Germinal center (tissue), 1 donor: ENCODE data around the gene BPIFB1.

ENCODE experiments used
- DNase-seq: peaks from one replicate; pipeline ENCODE4 v3.0.0; 2012; ENCODE audit warnings: mixed read lengths, low spot score

BPIFB1 gene

DNA sequence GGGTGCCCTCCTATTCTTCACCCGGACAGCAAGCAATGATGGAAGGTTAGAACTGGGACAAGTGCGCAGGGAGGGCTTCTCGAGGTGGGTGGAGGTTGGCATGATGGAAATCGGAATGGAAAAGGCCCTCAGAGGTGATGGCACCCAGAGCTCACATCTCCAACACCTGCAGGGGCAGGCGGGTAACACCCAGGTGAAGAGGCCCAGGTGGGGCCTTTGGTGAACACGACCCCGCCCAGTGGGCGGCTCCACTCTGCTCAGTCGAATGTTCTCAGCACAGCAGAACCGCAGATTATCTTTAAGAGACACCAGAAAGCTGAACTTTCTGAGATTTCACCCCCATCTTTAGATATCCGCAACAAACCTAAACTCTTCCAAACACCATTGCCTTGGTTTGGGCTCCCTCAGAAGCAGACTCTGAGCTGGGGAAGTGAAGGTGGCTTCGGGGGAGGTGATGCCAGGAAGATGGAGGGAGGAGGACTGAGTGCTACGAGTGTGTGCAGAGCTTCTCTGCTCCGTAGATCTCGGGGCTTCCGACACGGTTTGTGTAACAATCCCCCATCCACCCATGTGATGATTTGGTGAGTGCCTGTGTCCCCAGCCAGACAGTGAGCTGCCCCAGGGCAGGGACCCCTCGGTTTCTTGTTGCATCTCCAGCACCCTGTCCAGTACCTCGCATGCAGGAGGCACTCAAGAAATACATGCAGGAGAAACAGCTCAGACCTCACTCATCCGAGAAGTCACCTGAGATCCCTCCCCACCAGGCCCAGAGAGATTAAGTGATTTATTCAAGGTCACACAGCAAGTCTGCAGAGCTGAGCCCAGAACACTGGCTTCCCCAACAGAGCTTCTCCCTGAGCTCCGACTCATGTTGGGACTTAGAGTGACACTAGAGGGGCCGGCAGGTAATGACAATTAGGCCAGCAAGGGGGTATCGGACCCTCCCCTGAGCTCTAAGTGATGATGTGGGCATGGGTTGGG, 45.4 kb downstream of the BPIFB1 start:
- DNase-seq, result no peak

DNA sequence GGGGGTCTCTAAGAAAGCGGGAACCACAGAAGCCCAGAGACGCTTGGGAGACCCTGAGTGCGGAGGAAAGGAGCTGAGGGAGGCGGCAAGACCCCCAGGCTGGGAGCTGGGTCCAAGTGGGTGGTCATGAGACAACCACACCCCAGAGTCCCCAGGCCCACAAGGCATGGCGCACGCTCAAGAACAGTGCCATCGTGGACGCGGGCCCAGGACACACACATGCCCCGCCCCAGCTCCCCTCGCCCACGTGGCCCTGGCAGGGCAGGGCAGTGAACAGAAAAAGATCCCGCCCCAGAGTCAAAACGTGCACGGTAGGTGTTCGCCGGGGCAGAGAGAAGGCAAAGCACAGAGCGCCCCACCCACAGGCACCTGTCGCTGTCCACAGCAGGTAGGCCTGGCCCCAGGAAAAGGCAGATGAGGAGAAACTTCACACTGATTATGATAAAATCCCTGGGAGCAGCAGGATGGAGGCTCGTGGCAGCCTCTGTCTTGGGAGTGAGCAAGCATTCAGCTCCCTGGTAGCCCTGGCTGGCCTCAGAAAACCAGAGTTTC, 50.0 kb downstream of the BPIFB1 start:
- DNase-seq, result no peak

DNA sequence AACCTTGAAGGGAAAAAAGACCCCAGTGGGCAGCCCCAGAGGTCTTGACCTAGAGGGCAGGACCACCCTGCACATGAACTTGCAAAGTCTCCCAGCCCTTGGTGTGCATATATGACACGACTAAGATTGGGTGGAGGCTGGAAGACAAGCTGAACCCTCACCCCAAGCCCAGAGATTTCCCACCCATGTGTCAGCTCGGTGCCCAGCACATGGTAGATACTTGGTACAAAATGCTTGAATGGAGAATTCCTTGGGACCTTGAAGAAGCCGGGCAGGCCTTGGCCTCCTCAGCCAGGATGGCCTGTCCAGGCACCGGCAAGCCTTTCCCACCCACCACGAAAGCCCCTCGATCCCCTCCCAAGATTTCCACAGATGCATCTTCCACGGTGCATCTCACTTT, 50.6 kb downstream of the BPIFB1 start:
- DNase-seq, result no peak

DNA sequence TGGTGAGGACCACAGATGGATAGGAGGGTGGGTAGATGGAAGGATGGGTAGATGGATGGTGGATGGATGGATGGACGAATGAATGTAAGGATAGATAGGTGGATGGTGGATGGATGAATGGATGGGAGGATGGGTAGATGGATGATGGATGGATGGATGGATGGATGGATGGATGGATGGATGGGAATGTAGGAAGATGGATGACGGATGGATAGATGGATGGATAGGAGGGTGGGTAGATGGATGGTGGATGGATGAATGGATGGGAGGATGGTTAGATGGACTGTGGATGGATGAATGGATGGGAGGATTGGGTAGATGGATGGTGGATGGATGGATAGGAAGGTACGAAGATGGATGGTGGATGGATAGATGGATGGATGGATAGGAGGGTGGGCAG, 51.1 kb downstream of the BPIFB1 start:
- DNase-seq, result no peak

DNA sequence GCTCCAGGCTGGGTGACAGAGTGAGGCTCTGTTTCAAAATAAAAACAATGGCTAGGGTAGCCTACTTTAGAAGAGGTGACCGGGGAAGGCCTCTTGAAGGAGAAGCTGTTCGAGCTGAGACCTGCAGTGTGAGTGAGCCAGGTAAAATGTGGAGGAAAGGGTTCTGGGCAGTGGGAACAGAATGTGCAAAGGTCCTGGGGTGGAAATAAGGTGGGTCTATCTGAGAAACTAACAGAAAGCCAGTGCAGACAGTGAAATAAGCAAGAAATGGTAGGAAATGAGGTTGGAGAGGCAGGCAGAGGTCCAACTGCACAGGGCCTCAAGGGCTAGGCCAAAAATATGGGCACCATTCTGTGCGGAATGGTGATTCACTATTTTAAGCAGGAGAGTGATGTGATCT, 53.4 kb downstream of the BPIFB1 start:
- no peak for DNase-seq

DNA sequence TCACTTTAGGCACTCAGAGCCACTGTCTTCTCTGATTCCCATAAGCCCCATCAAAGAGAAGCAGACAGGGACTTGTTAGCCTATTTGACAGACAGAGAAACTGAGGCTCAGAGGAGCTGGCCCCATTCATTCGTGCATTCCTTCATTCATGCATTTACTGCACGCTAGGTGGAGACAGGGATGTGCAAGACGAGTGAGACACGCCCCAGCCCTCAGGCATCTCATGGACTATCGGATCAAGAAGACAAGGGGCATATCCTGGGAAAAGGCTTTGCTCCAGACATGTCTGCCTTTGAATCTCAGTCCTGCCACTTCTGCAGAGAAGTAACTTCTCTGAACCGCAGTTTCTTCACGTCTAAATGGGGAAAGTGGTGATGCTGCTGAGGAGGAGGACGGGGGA, 54.1 kb downstream of the BPIFB1 start:
- no peak for DNase-seq

DNA sequence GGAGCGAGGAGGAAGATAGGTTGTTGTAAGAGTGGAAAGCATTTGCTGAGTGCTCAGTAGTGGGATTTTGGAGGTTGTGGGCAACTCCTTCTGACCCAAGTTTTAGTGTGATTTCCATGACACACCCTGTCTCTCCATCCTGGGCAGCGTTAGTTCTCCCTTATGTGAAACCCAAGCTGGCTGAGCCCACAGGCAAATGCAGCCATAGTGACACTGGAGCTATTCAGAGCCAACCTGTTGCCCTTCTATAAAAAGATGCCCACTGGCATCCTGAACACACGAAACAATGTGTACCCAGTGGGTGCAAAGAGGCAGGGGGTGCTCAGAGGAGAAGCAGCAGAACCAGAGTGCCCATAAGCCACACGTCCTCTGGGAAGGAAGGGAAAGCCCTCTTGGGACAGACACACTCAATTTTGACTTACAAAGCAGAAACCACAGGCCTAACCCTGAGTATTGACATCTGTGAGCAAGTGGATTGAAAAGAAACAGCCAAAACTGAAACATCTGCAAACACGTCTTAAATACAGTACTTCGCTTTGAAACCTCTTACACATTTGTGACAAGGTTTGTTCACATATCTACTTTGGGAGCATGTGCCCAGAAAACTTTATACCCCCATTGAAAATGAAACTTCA, 54.6 kb downstream of the BPIFB1 start:
- peak; percentile 14 for DNase-seq

DNA sequence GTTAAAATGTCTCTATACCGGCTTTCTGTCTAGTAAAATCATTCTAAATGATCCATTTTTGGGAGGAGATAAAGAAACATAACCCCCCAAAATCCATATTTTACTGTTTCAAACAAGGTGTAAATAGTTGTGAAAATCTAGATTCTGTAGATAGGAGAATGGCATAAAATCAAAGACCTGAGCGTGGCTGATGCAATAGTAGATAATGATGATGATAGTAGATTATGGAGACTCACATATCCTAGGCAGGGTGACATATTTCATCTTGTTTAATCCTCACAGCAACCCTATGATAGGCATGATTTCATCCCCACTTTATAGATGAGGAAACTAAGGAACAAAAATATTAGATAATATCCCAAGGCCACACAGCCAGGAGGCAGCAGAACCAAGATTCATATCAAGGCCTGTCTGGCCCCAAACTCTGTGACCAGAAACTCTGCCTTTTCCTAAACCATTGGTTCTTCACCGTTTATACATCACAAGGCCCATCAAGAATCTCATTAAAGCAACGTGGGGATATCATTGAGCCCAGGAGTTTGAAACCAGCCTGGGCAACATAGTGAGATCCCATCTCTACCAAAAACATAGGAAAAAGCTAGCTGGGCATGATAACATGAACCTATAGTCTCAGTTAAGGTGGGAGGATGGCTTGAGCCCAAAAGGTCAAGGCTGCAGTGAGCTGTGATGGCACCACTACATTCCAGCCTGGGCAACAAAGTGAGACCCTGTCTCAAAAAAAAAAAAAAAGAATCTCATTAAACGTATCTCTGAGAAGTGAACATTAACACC, 55.6 kb downstream of the BPIFB1 start:
- DNase-seq, result no peak

DNA sequence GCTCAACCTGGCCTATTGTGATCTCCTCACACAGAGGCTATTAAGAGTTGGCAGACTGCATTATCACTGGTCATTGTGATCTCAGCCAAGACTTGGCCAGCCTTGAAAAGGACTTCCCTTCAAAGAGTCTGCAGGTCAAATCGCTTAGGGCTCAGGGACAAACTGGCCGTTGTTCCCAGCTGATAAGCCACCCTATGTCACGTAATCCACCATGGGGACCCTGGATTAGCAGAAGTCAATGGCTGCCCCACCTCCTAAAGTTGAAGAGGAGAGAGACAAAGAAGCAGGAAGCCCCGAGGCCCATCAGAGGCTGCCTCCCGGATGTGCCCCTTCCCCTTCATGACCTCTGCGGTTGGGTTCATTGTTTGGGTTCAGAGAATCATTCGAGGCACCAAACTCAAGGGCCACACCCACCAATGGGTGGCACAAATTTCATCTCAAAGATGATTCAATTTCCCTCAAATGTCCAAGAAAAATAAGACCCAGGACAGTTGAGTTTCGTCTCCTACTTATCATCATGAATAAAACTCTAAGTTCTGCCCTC, 56.6 kb downstream of the BPIFB1 start:
- no peak for DNase-seq

DNA sequence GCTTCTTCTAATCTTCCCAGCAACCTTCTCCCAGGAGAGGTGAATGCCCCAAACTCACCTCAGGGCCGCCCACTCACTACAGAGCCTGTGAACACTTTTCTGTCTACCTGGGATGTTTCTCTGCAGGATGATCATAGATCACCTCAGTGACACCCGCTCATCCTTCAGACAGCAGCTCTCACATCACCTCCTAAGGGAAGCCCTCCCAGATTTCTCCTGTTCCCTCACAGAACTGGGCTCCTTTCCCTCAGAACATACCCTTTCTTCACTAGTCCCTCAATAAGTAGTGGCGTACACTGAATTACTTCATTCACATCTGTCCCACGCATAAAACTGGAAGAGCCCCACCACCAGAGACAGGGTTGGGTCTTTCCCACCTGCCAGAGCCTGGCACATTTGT, 60.5 kb downstream of the BPIFB1 start:
- DNase-seq, result no peak

DNA sequence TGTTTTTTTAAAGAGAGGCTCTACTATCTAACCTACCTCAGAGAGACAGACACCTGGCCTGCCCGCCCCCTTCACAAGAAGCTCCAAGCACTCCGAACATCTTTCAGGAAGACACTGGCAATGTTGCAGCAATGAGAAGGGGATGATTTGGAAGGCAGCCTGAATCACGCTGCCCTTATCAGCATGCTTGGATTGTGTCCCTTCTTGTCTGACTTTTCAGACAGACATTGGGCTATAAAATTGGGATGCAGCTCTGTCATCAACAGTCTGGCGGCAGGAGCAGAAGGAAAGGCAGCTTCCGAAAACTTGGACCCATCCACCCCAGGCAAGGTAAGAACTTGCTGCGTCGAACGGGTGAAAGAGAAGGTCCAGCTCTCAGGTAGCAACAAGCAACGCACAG, 62.3 kb downstream of the BPIFB1 start:
- no peak for DNase-seq

DNA sequence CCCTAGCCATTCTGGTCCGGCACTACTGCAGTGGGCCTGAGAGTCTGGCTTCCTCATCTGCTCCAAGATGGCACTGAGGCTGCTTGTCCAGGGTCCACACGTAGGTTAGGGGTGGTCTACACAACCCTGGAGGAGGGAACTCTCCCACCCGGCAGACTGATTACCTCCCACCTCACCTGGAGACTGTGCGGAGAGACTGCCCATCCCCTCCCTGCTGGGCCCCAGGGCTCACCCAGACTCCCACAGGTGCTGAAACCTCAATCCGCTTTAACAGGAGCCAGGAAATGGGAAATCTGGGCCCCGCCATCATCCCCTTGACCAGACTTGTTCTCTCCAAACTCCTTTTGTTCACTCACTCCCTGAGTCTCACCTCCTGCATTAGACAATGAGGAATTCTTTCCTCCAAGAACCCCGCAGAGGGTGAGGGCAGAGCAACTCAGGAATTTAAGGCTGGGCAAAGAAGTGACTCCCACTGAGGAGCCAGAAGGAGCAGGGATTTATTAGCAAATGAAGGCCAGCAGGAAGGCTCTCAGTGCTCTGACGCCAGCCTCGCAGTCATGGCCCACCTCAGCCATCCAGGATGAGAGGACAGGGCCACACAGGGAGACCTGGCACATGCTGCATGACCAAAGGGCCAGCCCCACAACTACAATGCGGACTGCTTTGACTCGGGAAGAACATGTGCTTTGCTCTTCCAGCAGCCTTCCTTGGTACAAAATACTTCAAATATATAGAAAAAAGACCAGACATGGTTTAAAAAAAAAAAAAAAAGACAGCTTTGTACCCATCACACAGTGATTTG, 65.3 kb downstream of the BPIFB1 start:
- no peak for DNase-seq

DNA sequence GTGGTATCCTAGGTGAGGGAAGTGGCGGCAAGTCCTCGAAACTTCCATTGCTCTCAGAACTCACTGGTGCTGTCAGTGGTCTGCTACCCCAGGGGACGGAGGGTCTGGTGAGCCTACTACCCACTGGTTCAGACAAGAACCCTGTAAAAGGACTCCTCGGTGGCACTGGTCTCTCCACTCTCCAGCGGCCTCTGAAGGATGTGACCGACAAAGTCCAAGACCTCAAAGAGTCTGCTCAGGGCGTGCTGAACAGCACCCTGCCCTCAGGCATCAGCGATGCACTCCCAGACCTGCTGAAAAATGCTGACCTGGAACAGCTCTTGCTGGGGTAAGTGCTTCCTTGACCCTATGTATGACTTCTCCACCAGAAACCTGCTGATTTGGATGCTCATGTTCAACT, 66.5 kb downstream of the BPIFB1 start:
- no peak for DNase-seq

DNA sequence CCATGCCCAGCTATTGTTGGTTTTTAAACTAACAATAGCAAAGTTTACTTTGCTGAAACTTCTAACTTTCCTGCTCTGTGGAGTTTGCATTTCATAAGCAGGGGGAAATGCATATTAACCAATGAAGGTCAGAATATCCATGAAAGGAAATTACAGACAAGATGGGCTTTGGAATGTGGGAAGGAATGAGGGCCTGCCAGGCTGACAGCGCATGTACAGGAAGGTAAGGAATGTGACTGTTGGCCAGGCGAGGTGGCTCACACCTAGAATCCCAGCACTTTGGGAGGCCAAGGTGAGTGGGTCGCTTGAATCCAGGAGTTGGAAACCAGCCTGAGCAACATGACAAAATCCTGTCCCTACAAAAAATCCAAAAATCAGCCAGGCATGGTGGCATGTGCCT, 68.7 kb downstream of the BPIFB1 start:
- DNase-seq, result no peak

DNA sequence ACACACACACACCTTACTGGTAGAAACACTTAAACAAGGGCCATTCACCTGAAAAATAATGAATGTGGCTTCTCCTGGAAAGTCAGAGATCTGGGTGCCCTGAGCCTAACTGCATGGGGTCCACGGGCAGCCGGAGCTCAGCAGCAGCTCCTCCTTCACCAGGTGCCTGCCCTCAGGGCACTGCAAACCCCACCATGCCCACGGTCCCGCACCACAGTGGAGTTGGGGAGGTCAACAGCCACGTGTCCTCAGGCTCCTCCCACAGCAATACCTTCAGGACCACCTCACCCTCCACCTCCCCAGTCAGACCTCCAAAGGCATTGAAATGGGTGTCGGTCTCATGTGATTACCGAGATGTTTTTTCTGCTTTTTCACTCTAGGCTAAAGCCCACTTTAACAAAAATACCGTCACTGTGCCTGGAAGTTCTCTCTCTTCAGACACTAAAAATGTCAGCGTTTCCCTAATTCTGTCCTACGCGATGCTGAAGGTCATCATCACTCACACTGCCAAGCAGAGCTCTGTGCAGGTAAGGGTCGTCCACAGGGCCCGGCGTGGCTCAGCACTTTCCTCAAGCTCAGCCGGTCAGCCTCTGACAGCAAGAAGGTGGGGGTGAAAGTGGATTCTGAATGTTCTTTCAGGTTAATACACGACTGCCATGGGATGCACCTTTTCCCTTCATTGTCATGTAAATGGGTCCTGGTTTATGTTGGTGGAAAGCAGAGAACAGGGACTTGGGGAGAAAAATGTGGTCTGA, 69.4 kb downstream of the BPIFB1 start:
- no peak for DNase-seq

DNA sequence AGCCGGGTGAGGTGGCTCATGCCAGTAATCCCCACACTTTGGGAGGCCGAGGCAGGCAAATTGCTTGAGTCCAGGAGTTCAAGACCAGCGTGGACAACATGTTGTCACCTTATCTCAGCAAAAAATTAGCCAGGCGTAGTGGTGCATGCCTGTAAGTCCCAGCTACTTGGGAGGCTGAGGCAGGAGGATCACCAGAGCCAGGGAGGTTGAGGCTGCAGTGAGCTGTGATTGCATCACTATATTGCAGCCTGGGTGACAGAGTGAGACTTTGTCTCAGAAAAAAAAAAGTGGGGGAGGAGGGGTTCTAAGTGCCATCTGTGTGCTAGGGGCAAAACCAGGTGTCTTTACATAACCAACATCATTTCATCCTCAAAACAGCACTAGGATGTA, 70.0 kb downstream of the BPIFB1 start:
- DNase-seq, result no peak
